ENCODE measurements around the gene CLIP3.
A peak's percentile ranks its signal among the peaks of the same experiment; 100 is the strongest.
"Not testable (repeated sequence)": the region's sequence is repeated elsewhere in the genome, so short reads cannot be mapped to it uniquely, and the experiment has no call there.

CLIP3 gene

DNA sequence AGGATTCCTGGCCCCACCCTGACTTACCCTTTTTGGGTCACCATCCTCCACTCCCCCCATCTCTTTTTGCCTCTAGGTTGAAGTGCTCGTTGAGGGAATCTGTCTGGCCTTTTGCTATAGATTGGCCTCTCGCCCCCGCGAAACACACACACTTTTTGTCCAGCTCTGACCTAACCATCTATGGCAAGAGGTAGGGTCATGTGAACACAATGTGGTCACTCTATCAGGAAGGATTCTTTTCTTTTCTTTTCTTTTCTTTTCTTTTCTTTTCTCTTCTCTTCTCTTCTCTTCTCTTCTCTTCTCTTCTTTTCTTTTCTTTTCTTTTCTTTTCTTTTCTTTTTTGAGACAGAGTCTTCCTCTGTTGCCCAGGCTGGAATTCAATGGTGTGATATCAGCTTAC is 51.7 kb downstream of the CLIP3 start:
- DNase-seq (ENCODE audit: low read depth) = not testable (repeated sequence)

DNA sequence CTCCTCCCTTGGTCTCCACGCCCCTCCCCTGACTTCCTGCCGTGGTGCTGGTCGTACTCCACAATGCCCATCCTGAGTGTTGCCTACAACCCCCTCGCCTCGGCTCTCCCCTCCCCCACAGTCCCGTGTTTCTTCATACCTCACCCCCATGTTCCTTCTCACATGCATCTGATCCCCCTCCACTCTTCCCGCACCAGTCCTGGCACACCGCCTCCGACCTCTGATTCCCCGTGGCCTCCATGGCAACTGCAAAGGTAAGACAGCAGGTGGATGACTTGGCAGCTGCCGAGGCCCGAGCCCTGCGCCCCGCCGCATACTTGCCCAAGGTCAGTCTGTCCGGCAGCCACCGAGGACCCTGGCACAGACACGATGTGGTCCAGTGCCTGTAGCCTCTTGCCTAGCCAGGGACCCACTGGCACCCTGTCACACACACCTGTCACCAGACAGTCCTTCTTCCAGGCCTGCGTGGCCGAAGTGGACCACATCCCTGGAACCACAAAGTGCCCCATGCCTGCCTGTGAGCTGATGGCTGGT is 53.8 kb downstream of the CLIP3 start:
- no peak for DNase-seq (ENCODE audit: low read depth)

- no peak for DNase-seq (ENCODE audit: low read depth)
Observed at GRCh38 chr19:35978271-35978670, 54.4 kb downstream of the CLIP3 start.

- DNase-seq (ENCODE audit: low read depth) = no peak
Observed at GRCh38 chr19:35977446-35978222, 55.0 kb downstream of the CLIP3 start.

- DNase-seq (ENCODE audit: low read depth) = peak; percentile 49
Observed at GRCh38 chr19:35975608-35976214, 57.0 kb downstream of the CLIP3 start.

- DNase-seq (ENCODE audit: low read depth) = no peak
Observed at GRCh38 chr19:35973487-35973886, 59.2 kb downstream of the CLIP3 start.

GRCh38 chr19:35966771-35967170 is 65.9 kb downstream of the CLIP3 start:
- DNase-seq (ENCODE audit: low read depth) = no peak
